ES-I3 (cell line): Measurements from ENCODE around the gene DHRS11.
A peak's percentile ranks its signal among the peaks of the same experiment; 100 is the strongest.

Source experiments
- H3K36me3 ChIP-seq: 2 replicates; pipeline ENCODE4 v1.6.1; 2013; ENCODE audit warnings: mild to moderate bottlenecking, low read length, control low read depth, moderate library complexity; ENCODE audit not compliant: insufficient read depth
- H3K4me1 ChIP-seq: 2 replicates; pipeline ENCODE4 v1.6.1; 2013; ENCODE audit warnings: mild to moderate bottlenecking, control low read depth, low read length; ENCODE audit not compliant: insufficient read depth
- H3K9ac ChIP-seq: 2 replicates; pipeline ENCODE4 v1.6.1; 2013; ENCODE audit warnings: low read depth, mild to moderate bottlenecking, low read length, moderate library complexity
- H3K9me3 ChIP-seq: 2 replicates; pipeline ENCODE4 v1.6.1; 2013; ENCODE audit warnings: mild to moderate bottlenecking, low read length, moderate library complexity; ENCODE audit not compliant: control insufficient read depth, insufficient read depth

Gene DHRS11

GRCh38 chr17:36614933-36615332 is 23.3 kb downstream of the DHRS11 start:
- H3K4me1 ChIP-seq: peaks cover 11% of the 10 kb centered on the region; the same call in 1 of the 2 replicates
- H3K36me3 ChIP-seq: no peaks in the 10 kb centered on the region
- no peaks in the 10 kb centered on the region for H3K9me3 ChIP-seq

GRCh38 chr17:36616061-36617029 is 24.7 kb downstream of the DHRS11 start:
- no peaks in the 10 kb centered on the region for H3K9me3 ChIP-seq

More at GRCh38 chr17:36614933-36615332, 23.3 kb downstream of the DHRS11 start:
- no peak overlapping the region for H3K9ac ChIP-seq

DNA sequence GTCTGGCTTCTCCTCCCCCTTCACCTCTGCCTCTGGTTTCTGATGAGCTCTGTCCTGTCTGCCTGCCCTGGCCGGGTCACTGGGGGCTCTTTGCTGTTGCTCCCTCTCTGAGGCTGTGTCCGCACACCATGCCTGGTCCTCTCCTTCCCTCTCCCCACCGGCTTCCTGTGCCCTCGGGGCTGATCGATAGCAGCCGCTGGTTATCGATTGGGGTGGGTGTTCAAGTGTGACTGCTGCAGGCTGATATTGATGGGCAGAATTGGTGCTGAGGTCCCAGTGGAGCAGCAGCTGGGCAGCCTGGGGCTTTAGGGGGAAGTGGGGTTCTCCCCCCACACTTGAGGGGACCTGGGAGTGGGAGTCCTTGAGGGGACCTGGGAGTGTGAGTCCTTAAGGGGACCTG is 26.1 kb downstream of the DHRS11 start:
- no peak overlapping the region for H3K9ac ChIP-seq

More at GRCh38 chr17:36616061-36617029, 24.7 kb downstream of the DHRS11 start:
- peaks cover 11% of the 10 kb centered on the region; the same call in 1 of the 2 replicates for H3K4me1 ChIP-seq
- no peaks in the 10 kb centered on the region for H3K36me3 ChIP-seq
- no peak overlapping the region for H3K9ac ChIP-seq

DNA sequence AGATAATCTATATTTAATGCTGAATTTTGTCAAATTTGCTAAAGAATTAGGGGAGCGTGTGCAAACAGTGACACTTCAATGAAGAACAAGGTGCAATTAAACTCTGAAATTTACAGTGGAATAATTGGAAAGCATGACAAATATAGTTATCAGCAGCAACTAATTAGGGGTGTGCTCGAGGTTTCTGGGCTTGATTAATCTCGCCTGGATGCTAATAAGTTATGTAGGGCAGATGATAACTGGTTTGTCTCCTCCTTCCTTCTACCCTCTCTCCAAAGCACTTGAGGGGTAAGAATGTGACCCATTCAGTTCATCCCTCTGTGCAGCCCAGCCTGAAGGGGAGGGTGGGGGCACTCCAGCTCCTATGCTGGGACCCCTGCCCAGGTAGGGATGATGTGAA is 31.6 kb downstream of the DHRS11 start:
- Histone ChIP-seq H3K4me1 (no peaks in the 10 kb centered on the region), H3K9me3 (no peaks in the 10 kb centered on the region), H3K9ac (no peak overlapping the region), H3K36me3 (no peaks in the 10 kb centered on the region)

More for the DNA sequence above, 26.1 kb downstream of the DHRS11 start:
- H3K4me1 ChIP-seq: peaks cover 11% of the 10 kb centered on the region; the same call in 1 of the 2 replicates
- H3K9me3 ChIP-seq: no peaks in the 10 kb centered on the region
- no peaks in the 10 kb centered on the region for H3K36me3 ChIP-seq

DNA sequence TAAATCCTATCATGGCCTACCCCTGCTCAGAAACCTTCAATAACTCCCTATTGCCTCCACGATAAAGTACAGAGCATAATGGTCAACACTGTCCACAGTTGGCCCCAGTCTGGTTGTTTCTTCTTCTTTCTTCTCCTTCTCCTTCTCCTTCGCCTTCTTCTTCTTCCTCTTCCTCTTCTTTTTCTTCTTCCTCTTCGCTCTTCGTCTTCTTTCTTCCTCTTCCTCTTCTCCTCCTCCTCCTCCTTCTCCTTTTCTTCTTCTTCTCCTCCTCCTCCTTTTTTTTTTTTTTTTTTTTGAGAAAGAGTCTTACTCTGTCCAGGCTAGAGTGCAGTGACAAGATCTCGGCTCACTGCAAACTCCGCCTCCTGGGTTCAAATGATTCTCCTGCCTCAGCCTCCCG is 33.5 kb downstream of the DHRS11 start:
- H3K36me3 ChIP-seq: no peaks in the 10 kb centered on the region
- H3K9me3 ChIP-seq: no peaks in the 10 kb centered on the region
- H3K4me1 ChIP-seq: no peaks in the 10 kb centered on the region
- no peak overlapping the region for H3K9ac ChIP-seq

DNA sequence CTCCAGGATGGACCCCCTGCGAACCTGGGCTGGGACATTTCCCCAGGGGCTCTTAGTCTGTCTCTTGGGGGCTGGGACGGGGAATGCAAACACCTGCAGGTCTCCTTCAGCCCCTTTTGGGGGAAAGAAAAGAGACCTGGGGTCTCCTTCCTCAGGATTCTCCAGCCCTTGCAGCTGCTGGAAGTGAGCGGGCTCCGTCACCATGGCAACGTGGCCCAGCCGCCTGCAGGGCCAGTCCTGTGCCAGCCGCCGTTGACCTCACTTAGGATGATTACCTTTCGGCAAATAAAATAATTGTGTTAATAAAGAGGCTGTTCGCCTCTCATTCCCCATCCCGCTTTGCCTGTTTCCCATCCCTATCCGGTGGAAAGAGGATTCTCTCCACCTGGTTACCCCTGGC is 35.4 kb downstream of the DHRS11 start:
- H3K9ac ChIP-seq: no peak overlapping the region
- H3K4me1 ChIP-seq: no peaks in the 10 kb centered on the region
- no peaks in the 10 kb centered on the region for H3K9me3 ChIP-seq
- no peaks in the 10 kb centered on the region for H3K36me3 ChIP-seq

DNA sequence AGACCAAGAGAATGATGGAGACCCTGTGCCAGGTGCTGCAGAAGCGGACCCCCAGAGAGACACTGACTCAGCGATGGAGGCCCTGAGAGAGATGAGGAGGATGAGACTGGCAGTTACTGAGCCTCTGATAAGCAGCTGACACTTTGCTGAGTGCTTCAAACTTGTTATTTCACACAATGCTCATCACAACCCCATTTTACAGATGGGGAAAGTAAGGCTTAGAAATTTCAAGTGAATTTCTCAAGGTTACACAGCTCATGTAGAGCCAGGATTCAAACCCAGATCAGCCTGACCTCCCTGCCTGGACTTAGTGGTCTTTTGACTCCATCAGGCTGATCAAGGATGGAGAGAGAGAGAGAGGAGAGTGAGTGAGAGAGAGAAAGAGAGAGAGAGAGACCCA is 36.9 kb downstream of the DHRS11 start:
- Histone ChIP-seq H3K9ac (no peak overlapping the region), H3K36me3 (no peaks in the 10 kb centered on the region), H3K9me3 (no peaks in the 10 kb centered on the region), H3K4me1 (peaks cover 9% of the 10 kb centered on the region; the same call in 1 of the 2 replicates)

- Histone ChIP-seq H3K9me3 (no peaks in the 10 kb centered on the region), H3K9ac (no peak overlapping the region), H3K4me1 (peaks cover 9% of the 10 kb centered on the region; the same call in 1 of the 2 replicates), H3K36me3 (no peaks in the 10 kb centered on the region)
Observed at GRCh38 chr17:36629252-36629847, 37.7 kb downstream of the DHRS11 start.

DNA sequence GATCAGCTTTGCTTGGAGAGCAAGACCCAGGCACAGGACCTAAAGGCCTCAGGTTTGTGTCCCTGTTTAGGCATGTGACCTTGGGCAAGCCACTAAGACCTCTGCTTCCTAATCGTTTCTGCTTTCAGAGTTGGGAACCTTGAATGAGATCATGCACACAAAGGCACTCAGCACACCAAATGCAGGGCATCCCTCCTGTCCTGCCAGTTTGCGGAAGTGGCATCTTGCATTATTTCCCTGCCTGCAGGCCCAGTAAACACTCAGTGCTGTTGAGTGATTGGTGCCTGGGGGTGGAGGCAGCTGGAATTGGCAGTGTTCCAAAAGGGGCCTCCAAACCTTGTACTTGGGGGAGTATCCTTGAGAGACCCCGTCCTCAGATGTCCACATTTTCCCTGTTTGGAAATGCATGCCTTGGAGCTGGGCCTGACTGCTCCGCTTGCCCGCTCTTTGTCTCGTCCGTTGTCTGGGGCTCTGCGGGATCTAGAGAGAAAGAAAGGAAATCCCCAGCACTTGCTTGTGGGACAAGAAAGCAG is 38.4 kb downstream of the DHRS11 start:
- H3K4me1 ChIP-seq: peaks cover 9% of the 10 kb centered on the region; the same call in 1 of the 2 replicates
- no peak overlapping the region for H3K9ac ChIP-seq
- no peaks in the 10 kb centered on the region for H3K36me3 ChIP-seq
- no peaks in the 10 kb centered on the region for H3K9me3 ChIP-seq

DNA sequence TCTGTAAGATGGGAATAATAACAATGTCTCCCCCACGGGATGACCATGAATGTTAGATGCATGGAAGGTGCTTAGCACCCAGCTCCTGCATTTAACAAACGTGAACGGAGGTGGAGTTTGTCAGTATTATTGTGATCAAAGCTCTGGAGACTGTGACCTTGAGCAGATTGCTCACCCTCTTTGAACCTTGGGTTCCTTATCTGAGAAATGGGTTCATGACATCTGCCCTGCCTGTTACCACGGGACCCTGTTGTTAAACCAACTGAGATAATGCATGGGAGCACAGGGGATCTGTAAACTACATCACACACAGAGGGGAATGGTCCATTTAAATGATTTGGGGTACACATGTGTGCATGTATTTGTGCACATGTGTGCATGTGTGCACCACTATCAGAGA is 39.3 kb downstream of the DHRS11 start:
- no peaks in the 10 kb centered on the region for H3K9me3 ChIP-seq
- H3K36me3 ChIP-seq: no peaks in the 10 kb centered on the region
- peaks cover 9% of the 10 kb centered on the region; the same call in 1 of the 2 replicates for H3K4me1 ChIP-seq
- H3K9ac ChIP-seq: no peak overlapping the region

DNA sequence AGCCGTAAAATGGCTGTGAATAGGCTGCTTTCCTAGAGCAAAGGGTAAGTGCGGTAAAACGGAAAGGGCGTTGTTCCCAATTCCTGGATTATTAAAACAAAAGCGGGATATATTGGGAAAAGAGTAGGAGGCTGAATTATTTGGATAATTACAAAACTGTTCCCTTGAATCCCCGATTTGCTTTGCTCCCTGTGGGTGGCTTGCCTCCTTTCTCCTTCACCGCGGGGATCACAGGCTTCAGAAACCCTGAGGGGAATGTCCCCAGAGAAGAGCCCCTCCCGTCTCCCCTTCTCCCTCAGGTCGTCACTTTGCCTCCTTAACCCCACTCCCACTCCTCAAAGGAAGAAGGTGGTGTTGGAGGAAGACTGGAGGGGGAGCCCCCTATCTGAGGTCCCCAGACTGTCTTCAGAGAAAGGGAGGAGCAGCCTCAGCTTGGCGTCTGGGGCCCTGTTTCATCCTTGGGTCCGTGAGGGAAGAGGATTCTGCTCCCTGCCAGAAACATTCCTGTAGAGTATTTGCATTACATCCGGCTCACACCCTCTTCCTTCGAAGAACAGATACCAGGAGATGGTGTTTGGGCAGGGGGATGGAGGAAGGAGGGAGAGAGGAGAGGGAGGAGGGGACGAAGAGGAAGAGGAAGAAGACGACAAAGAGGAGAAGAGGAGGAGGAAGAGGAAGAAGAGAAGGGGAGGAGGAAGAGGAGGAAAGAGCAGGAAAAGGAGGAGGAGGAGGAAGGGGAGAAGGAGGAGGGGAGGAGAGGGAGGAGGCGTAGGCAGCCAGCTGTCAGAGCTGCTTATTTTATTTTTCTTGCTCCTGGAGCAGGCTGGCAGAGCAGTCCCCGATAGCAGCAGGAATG is 41.5 kb downstream of the DHRS11 start:
- peaks cover 9% of the 10 kb centered on the region; the same call in 1 of the 2 replicates for H3K4me1 ChIP-seq
- peak overlapping the region; percentile 26; the same call in 1 of the 2 replicates for H3K9ac ChIP-seq
- H3K9me3 ChIP-seq: no peaks in the 10 kb centered on the region
- no peaks in the 10 kb centered on the region for H3K36me3 ChIP-seq

DNA sequence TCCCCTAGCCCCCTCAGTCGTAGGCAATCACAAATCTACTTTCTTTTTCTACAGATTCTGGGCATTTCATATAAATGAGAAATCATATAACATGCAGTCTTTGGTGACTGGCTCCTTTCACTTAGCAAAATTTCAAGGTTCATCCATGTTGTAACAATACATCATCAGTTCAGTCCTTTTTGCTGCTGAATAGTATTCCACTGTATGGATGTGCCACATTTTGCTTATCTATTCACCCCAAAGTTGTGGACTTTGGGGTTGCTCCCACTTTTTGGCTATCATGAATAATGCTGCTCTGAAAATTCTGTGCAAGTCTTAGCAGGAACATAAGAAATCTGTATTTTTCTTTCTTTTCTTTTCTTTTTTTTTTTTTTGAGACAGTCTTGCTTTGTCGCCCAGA is 48.7 kb downstream of the DHRS11 start:
- Histone ChIP-seq H3K36me3 (no peaks in the 10 kb centered on the region), H3K9ac (no peak overlapping the region), H3K4me1 (peaks cover 6% of the 10 kb centered on the region; the same call in 1 of the 2 replicates), H3K9me3 (no peaks in the 10 kb centered on the region)

DNA sequence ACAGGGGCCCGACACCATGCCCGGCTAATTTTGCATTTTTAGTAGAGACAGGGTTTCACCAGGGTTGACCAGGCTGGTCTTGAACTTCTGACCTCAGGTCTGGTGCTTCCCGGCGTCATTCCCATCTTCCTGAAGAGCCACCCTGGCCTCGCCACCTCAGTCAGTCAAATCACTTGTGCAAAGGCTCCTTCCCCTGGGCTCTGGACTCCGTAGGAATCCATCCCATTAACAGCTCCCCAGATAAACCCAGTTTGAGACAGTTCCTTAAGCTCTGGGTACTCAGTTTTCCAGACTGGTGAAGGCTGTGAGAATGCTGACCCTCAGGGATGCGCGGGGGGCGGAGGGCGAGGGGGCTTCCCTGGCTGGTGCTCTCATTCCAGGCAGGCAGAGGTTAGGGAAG is 49.2 kb downstream of the DHRS11 start:
- Histone ChIP-seq H3K4me1 (peaks cover 6% of the 10 kb centered on the region; the same call in 1 of the 2 replicates), H3K36me3 (no peaks in the 10 kb centered on the region), H3K9me3 (no peaks in the 10 kb centered on the region), H3K9ac (peak overlapping the region; percentile 41; the same call in 1 of the 2 replicates)
